K562 (cell line): ENCODE results near the gene HSPA1B. TPM values are rescaled to one million over a fixed set of nuclear protein-coding genes. Genes with fewer than 3 reads are reported as not detected.

ENCODE experiments used
- BHLHE40 ChIP-seq: IDR thresholded peaks from 2 replicates; pipeline ENCODE4 v1.6.1; 2011; ENCODE audit warnings: low read length, improper control_type of control experiment
- CHD2 ChIP-seq: IDR thresholded peaks from 2 replicates; pipeline ENCODE4 v1.6.1; 2011; ENCODE audit warnings: low read depth, low read length
- FUS ChIP-seq: fragments of 200-400 bp; formaldehyde crosslinking; optimal IDR thresholded peaks from 2 replicates; pipeline ENCODE3; 2017; ENCODE audit warnings: low read depth, low read length
- RBM39 ChIP-seq: fragments of 200-400 bp; formaldehyde crosslinking; optimal IDR thresholded peaks from 2 replicates; pipeline ENCODE3; 2018; ENCODE audit warnings: low read depth, low read length
- SMAD2 ChIP-seq: fragments of 150-350 bp; IDR thresholded peaks from 2 replicates; pipeline ENCODE4 v1.6.1; 2014; ENCODE audit warnings: low read depth, mild to moderate bottlenecking, low read length
- SMARCC2 ChIP-seq: fragments of 450-650 bp; IDR thresholded peaks from 2 replicates; pipeline ENCODE4 v1.6.1; 2017; ENCODE audit warnings: antibody characterized with exemption, moderate library complexity, mild to moderate bottlenecking, low read depth
- TEAD2 ChIP-seq: fragments of 450-650 bp; IDR thresholded peaks from 2 replicates; pipeline ENCODE4 v1.6.1; 2016; ENCODE audit warnings: missing genetic modification characterization, control low read depth, missing compliant biosample characterization
- ZBED1 ChIP-seq: IDR thresholded peaks from 2 replicates; pipeline ENCODE4 v1.6.1; 2014
- ZFX ChIP-seq: sonication (generic); formaldehyde crosslinking; IDR thresholded peaks from 2 replicates; pipeline ENCODE4 v1.8.0; 2022; ENCODE audit warnings: mild to moderate bottlenecking, missing genetic modification reagents, moderate library complexity
- ZNF121 ChIP-seq: sonication (generic); formaldehyde crosslinking; conservative IDR thresholded peaks from 2 replicates; pipeline ENCODE4 v1.8.0; 2022; ENCODE audit warnings: missing genetic modification reagents
- ZNF764 ChIP-seq: fragments of 250-450 bp; sonication (Bioruptor Pico); IDR thresholded peaks from 2 replicates; pipeline ENCODE4 v1.4.0; 2020; ENCODE audit warnings: low read depth, mild to moderate bottlenecking, moderate library complexity
- polyA plus RNA-seq, 8 experiments: library from polyadenylated mRNA; depleted of rRNA in 4 of 8; stranded (reverse) in 5 of 8; unstranded in 3 of 8; fragments of >200 nt; fragmentation: Nextera tagmentation in 2 of 8; fragmentation: Illumina TruSeq in 1 of 8; extraction: Ambion mirVana in 2 of 8; extraction: Trizol in 1 of 8; gene quantifications; 2 replicates each; pipeline versions ENCODE4 v1.2.1 to v1.2.3, GENCODE V29; 2011 to 2014; ENCODE audit warnings: inconsistent platforms in 1 of 8, missing spikeins in 1 of 8
- total RNA-seq, 7 experiments: library from RNA; depleted of rRNA in 6 of 7; stranded (reverse); fragments of >200 nt in 6 of 7; fragmentation: Illumina TruSeq in 2 of 7; extraction: Trizol in 2 of 7; gene quantifications; 2 replicates each; pipeline versions ENCODE4 v1.2.1 to v1.2.3, GENCODE V29; 2011 to 2021; ENCODE audit warnings: low replicate concordance in 1 of 7
- TF ChIP-seq, protein P1 (sequence below): fragments of 200-600 bp; sonication (generic); IDR thresholded peaks from one replicate; pipeline ENCODE4 v1.6.1; 2012; ENCODE audit warnings: mild to moderate bottlenecking, low read depth, low read length, inconsistent platforms
- TF ChIP-seq, protein P2 (sequence below): fragments of 250-450 bp; sonication (Bioruptor Pico); IDR thresholded peaks from 2 replicates; pipeline ENCODE4 v1.8.0; 2021; ENCODE audit warnings: mild to moderate bottlenecking, moderate library complexity
- TF ChIP-seq, protein P3 (sequence below): fragments of 450-650 bp; formaldehyde crosslinking; IDR thresholded peaks from 2 replicates; pipeline ENCODE4 v1.4.0; 2020; ENCODE audit warnings: mild to moderate bottlenecking, moderate library complexity

Gene HSPA1B
- total and polyA plus RNA-seq, 9 of the 15 experiments (the other 6 are each of a cell fraction or from before 2014, with no cell fraction given): 0.27 to 227 (median 51.2) TPM

GRCh38 chr6:31827286-31828079 is at the start of gene HSPA1B (continued):
- TF ChIP-seq, protein P1, sequence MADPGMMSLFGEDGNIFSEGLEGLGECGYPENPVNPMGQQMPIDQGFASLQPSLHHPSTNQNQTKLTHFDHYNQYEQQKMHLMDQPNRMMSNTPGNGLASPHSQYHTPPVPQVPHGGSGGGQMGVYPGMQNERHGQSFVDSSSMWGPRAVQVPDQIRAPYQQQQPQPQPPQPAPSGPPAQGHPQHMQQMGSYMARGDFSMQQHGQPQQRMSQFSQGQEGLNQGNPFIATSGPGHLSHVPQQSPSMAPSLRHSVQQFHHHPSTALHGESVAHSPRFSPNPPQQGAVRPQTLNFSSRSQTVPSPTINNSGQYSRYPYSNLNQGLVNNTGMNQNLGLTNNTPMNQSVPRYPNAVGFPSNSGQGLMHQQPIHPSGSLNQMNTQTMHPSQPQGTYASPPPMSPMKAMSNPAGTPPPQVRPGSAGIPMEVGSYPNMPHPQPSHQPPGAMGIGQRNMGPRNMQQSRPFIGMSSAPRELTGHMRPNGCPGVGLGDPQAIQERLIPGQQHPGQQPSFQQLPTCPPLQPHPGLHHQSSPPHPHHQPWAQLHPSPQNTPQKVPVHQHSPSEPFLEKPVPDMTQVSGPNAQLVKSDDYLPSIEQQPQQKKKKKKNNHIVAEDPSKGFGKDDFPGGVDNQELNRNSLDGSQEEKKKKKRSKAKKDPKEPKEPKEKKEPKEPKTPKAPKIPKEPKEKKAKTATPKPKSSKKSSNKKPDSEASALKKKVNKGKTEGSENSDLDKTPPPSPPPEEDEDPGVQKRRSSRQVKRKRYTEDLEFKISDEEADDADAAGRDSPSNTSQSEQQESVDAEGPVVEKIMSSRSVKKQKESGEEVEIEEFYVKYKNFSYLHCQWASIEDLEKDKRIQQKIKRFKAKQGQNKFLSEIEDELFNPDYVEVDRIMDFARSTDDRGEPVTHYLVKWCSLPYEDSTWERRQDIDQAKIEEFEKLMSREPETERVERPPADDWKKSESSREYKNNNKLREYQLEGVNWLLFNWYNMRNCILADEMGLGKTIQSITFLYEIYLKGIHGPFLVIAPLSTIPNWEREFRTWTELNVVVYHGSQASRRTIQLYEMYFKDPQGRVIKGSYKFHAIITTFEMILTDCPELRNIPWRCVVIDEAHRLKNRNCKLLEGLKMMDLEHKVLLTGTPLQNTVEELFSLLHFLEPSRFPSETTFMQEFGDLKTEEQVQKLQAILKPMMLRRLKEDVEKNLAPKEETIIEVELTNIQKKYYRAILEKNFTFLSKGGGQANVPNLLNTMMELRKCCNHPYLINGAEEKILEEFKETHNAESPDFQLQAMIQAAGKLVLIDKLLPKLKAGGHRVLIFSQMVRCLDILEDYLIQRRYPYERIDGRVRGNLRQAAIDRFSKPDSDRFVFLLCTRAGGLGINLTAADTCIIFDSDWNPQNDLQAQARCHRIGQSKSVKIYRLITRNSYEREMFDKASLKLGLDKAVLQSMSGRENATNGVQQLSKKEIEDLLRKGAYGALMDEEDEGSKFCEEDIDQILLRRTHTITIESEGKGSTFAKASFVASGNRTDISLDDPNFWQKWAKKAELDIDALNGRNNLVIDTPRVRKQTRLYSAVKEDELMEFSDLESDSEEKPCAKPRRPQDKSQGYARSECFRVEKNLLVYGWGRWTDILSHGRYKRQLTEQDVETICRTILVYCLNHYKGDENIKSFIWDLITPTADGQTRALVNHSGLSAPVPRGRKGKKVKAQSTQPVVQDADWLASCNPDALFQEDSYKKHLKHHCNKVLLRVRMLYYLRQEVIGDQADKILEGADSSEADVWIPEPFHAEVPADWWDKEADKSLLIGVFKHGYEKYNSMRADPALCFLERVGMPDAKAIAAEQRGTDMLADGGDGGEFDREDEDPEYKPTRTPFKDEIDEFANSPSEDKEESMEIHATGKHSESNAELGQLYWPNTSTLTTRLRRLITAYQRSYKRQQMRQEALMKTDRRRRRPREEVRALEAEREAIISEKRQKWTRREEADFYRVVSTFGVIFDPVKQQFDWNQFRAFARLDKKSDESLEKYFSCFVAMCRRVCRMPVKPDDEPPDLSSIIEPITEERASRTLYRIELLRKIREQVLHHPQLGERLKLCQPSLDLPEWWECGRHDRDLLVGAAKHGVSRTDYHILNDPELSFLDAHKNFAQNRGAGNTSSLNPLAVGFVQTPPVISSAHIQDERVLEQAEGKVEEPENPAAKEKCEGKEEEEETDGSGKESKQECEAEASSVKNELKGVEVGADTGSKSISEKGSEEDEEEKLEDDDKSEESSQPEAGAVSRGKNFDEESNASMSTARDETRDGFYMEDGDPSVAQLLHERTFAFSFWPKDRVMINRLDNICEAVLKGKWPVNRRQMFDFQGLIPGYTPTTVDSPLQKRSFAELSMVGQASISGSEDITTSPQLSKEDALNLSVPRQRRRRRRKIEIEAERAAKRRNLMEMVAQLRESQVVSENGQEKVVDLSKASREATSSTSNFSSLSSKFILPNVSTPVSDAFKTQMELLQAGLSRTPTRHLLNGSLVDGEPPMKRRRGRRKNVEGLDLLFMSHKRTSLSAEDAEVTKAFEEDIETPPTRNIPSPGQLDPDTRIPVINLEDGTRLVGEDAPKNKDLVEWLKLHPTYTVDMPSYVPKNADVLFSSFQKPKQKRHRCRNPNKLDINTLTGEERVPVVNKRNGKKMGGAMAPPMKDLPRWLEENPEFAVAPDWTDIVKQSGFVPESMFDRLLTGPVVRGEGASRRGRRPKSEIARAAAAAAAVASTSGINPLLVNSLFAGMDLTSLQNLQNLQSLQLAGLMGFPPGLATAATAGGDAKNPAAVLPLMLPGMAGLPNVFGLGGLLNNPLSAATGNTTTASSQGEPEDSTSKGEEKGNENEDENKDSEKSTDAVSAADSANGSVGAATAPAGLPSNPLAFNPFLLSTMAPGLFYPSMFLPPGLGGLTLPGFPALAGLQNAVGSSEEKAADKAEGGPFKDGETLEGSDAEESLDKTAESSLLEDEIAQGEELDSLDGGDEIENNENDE: no peak
- no peak for TF ChIP-seq ZNF121
- TF ChIP-seq BHLHE40: peak; percentile 53
- TF ChIP-seq TEAD2 (tag): no peak
- TF ChIP-seq, protein P2, sequence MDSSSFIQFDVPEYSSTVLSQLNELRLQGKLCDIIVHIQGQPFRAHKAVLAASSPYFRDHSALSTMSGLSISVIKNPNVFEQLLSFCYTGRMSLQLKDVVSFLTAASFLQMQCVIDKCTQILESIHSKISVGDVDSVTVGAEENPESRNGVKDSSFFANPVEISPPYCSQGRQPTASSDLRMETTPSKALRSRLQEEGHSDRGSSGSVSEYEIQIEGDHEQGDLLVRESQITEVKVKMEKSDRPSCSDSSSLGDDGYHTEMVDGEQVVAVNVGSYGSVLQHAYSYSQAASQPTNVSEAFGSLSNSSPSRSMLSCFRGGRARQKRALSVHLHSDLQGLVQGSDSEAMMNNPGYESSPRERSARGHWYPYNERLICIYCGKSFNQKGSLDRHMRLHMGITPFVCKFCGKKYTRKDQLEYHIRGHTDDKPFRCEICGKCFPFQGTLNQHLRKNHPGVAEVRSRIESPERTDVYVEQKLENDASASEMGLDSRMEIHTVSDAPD (CRISPR knock-in tag): peak; percentile 59; the same call in 1 of the 2 replicates
- TF ChIP-seq SMARCC2: no peak
- peak; percentile 98 for TF ChIP-seq ZBED1
- TF ChIP-seq RBM39: peak; percentile 59
- TF ChIP-seq ZNF764: peak; percentile 78
- peak; percentile 25 for TF ChIP-seq CHD2
- TF ChIP-seq SMAD2: no peak
- no peak for TF ChIP-seq FUS
- TF ChIP-seq, protein P3, sequence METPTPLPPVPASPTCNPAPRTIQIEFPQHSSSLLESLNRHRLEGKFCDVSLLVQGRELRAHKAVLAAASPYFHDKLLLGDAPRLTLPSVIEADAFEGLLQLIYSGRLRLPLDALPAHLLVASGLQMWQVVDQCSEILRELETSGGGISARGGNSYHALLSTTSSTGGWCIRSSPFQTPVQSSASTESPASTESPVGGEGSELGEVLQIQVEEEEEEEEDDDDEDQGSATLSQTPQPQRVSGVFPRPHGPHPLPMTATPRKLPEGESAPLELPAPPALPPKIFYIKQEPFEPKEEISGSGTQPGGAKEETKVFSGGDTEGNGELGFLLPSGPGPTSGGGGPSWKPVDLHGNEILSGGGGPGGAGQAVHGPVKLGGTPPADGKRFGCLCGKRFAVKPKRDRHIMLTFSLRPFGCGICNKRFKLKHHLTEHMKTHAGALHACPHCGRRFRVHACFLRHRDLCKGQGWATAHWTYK (CRISPR knock-in tag): peak; percentile 96
- no peak for TF ChIP-seq ZFX (CRISPR knock-in tag)
